Measurements from ENCODE around the gene GLIS1. TPM values are rescaled to one million over a fixed set of nuclear protein-coding genes. Genes with fewer than 3 reads are reported as not detected.

GLIS1 gene
- polyA plus RNA-seq, 1 donor (not counting 4 experiments of a cell fraction or from before 2014, with no cell fraction given): not detected

- Histone ChIP-seq H3K27ac (ENCODE audit: control insufficient read depth, insufficient read depth, low read length) (no peak overlapping the region), H3K4me2 (ENCODE audit: control insufficient read depth, extremely low read depth, insufficient read depth, low read depth, low read length) (no peak overlapping the region), H3K9me1 (ENCODE audit: control insufficient read depth, extremely low read depth, insufficient read depth, low read length) (no peaks in the 10 kb centered on the region), H3K36me3 (ENCODE audit: control insufficient read depth in 2 of 2, extremely low read depth in 1 of 2, insufficient read depth in 2 of 2, low read length in 2 of 2) (no peaks in the 10 kb centered on the region), H3K79me2 (ENCODE audit: control insufficient read depth, insufficient read depth, low read length) (no peaks in the 10 kb centered on the region), H3K4me1 (ENCODE audit: control insufficient read depth, extremely low read depth, insufficient read depth, low read length) (no peaks in the 10 kb centered on the region), H3K4me3 (ENCODE audit: control insufficient read depth in 2 of 3, extremely low read depth in 1 of 3, insufficient read depth in 2 of 3, low read depth in 1 of 3, low read length in 3 of 3) (no peak overlapping the region), H3K9ac (ENCODE audit: control insufficient read depth, extremely low read depth, insufficient read depth, low read length) (no peak overlapping the region), H3K27me3 (ENCODE audit: control insufficient read depth, extremely low read depth, insufficient read depth, low read length) (peaks cover 17% of the 10 kb centered on the region), H3K9me3 (ENCODE audit: control insufficient read depth, low read depth, low read length) (no peaks in the 10 kb centered on the region), H4K20me1 (ENCODE audit: control insufficient read depth, extremely low read depth, insufficient read depth, low read length) (no peaks in the 10 kb centered on the region), H2AFZ (ENCODE audit: control insufficient read depth, low read length) (no peak overlapping the region)
- DNase-seq (ENCODE audit: low read depth, low spot score) (no peak), FAIRE-seq (no peak)
- dilution Hi-C loops (cut with MboI; ENCODE audit: extremely low pct_ligation_motif_present, low sequenced_read_pairs): no loop called here
- TF ChIP-seq CTCF (optimal IDR thresholded peaks at IDR 0.05 in 1 of 3, IDR thresholded peaks at IDR 0.05 in 1 of 3, conservative IDR thresholded peaks at IDR 0.05 in 1 of 3; ENCODE audit: extremely low read depth in 1 of 3, insufficient read depth in 2 of 3, low read length in 3 of 3): no peak
- no peak for TF ChIP-seq EZH2 (IDR thresholded peaks at IDR 0.05; ENCODE audit: low read length)
These were observed 211.6 kb downstream of the GLIS1 start for GRCh38 chr1:53527368-53527767.

DNA sequence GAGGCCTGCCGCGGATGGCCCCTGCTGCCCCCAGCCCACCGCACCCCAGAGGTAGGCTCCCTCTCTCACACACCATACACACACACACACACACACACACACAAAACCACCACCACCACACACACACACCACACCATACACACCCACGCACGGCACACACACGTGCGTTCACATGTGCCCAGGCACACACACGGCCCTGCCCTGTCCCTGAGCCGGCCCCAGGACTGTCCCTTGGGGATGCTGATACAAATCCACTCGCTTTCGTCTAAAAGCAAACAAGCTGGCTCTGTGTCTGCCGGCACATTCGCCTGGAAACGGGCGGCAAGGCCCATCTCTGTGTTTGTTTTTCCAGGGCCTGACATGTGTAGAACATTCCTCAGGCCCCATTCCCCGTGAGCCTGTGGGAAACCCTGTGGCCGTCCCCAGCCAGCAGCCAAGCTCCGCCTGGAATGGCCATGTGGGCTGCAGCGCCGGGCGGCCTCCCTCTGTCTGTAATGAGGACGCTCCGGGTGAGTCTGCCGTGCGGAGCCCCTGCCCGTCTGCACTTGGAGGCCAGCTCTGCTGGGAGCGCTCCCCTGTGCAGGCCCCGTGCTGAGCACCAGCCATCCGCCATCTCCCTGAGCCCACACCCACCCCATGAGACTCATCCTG is 212.4 kb downstream of the GLIS1 start:
- no peaks in the 10 kb centered on the region for H3K79me2 ChIP-seq (ENCODE audit: control insufficient read depth, insufficient read depth, low read length)
- no peak overlapping the region for H3K4me2 ChIP-seq (ENCODE audit: control insufficient read depth, extremely low read depth, insufficient read depth, low read depth, low read length)
- no peaks in the 10 kb centered on the region for H3K9me1 ChIP-seq (ENCODE audit: control insufficient read depth, extremely low read depth, insufficient read depth, low read length)
- no peaks in the 10 kb centered on the region for H4K20me1 ChIP-seq (ENCODE audit: control insufficient read depth, extremely low read depth, insufficient read depth, low read length)
- peaks cover 17% of the 10 kb centered on the region for H3K27me3 ChIP-seq (ENCODE audit: control insufficient read depth, extremely low read depth, insufficient read depth, low read length)
- FAIRE-seq: no peak
- H3K4me3 ChIP-seq (ENCODE audit: control insufficient read depth in 2 of 3, extremely low read depth in 1 of 3, insufficient read depth in 2 of 3, low read depth in 1 of 3, low read length in 3 of 3): no peak overlapping the region
- no peak overlapping the region for H3K27ac ChIP-seq (ENCODE audit: control insufficient read depth, insufficient read depth, low read length)
- H3K36me3 ChIP-seq (ENCODE audit: control insufficient read depth in 2 of 2, extremely low read depth in 1 of 2, insufficient read depth in 2 of 2, low read length in 2 of 2): no peaks in the 10 kb centered on the region
- DNase-seq (ENCODE audit: low read depth, low spot score): no peak
- TF ChIP-seq CTCF (optimal IDR thresholded peaks at IDR 0.05 in 1 of 3, IDR thresholded peaks at IDR 0.05 in 1 of 3, conservative IDR thresholded peaks at IDR 0.05 in 1 of 3; ENCODE audit: extremely low read depth in 1 of 3, insufficient read depth in 2 of 3, low read length in 3 of 3) (no peak), EZH2 (IDR thresholded peaks at IDR 0.05; ENCODE audit: low read length) (no peak)
- H3K4me1 ChIP-seq (ENCODE audit: control insufficient read depth, extremely low read depth, insufficient read depth, low read length): no peaks in the 10 kb centered on the region
- dilution Hi-C loops (cut with MboI; ENCODE audit: extremely low pct_ligation_motif_present, low sequenced_read_pairs): no loop called here
- no peaks in the 10 kb centered on the region for H3K9me3 ChIP-seq (ENCODE audit: control insufficient read depth, low read depth, low read length)
- no peak overlapping the region for H3K9ac ChIP-seq (ENCODE audit: control insufficient read depth, extremely low read depth, insufficient read depth, low read length)
- no peak overlapping the region for H2AFZ ChIP-seq (ENCODE audit: control insufficient read depth, low read length)

Data from keratinocyte (primary cell).